NCI-H446 (cell line): Measurements from ENCODE around the gene EFNB2.

Experiments used
- DNase-seq, 2 experiments: peaks; one replicate each; lab custom pipeline; 2025; lab: John Stamatoyannopoulos, UW

Gene EFNB2

GRCh38 chr13:106500445-106500844, 35.0 kb downstream of the EFNB2 start:
- DNase-seq: no peak

- DNase-seq: no peak
Measured at GRCh38 chr13:106499896-106500295, 35.6 kb downstream of the EFNB2 start.

GRCh38 chr13:106499113-106499512, 36.3 kb downstream of the EFNB2 start:
- no peak for DNase-seq

- no peak for DNase-seq
Measured at GRCh38 chr13:106498571-106498970, 36.9 kb downstream of the EFNB2 start.

GRCh38 chr13:106498158-106498557, 37.3 kb downstream of the EFNB2 start:
- DNase-seq: no peak

- no peak for DNase-seq
Measured at GRCh38 chr13:106497079-106497478, 38.4 kb downstream of the EFNB2 start.

- DNase-seq: no peak
Measured at GRCh38 chr13:106496072-106496997, 39.1 kb downstream of the EFNB2 start.

- DNase-seq: no peak
Measured at GRCh38 chr13:106494936-106495335, 40.5 kb downstream of the EFNB2 start.

GRCh38 chr13:106494506-106494905, 41.0 kb downstream of the EFNB2 start:
- no peak for DNase-seq

GRCh38 chr13:106493533-106494220, 41.8 kb downstream of the EFNB2 start:
- DNase-seq: no peak

- no peak for DNase-seq
Measured at GRCh38 chr13:106492588-106493475, 42.6 kb downstream of the EFNB2 start.

- DNase-seq: no peak
Measured at GRCh38 chr13:106491928-106492587, 43.4 kb downstream of the EFNB2 start.

GRCh38 chr13:106491463-106491862, 44.0 kb downstream of the EFNB2 start:
- DNase-seq: no peak

GRCh38 chr13:106490569-106491321, 44.7 kb downstream of the EFNB2 start:
- DNase-seq: no peak

GRCh38 chr13:106489849-106490568, 45.5 kb downstream of the EFNB2 start:
- no peak for DNase-seq

- no peak for DNase-seq
Measured at GRCh38 chr13:106488686-106489085, 46.8 kb downstream of the EFNB2 start.

- no peak for DNase-seq
Measured at GRCh38 chr13:106488076-106488475, 47.4 kb downstream of the EFNB2 start.

- no peak for DNase-seq
Measured at GRCh38 chr13:106487129-106487528, 48.3 kb downstream of the EFNB2 start.

- no peak for DNase-seq
Measured at GRCh38 chr13:106486287-106486686, 49.2 kb downstream of the EFNB2 start.

- DNase-seq: no peak
Measured at GRCh38 chr13:106484537-106485193, 50.8 kb downstream of the EFNB2 start.
